GM12891 (cell line): Measurements from ENCODE around the gene ZNF564.

ENCODE experiments used
- DNase-seq: peaks from one replicate; pipeline ENCODE4 v3.0.0; 2011; ENCODE audit warnings: low spot score; ENCODE audit not compliant: insufficient read length
- FAIRE-seq: peaks from 2 replicates; lab custom pipeline; 2011; peaks lifted over from hg19 to GRCh38; lab: Jason Lieb, UNC
- PAX5 ChIP-seq: IDR thresholded peaks from 2 replicates; pipeline ENCODE4 v1.6.1; 2011; ENCODE audit warnings: low read length, moderate library complexity, mild to moderate bottlenecking; ENCODE audit not compliant: insufficient read depth, severe bottlenecking
- POLR2A ChIP-seq: IDR thresholded peaks from 2 replicates; pipeline ENCODE4 v1.6.1; 2011; ENCODE audit warnings: low read depth, low read length, control low read depth
- POLR2AphosphoS5 ChIP-seq: IDR thresholded peaks from 2 replicates; pipeline ENCODE4 v1.6.1; 2011; ENCODE audit warnings: low read depth, low read length, control low read depth
- POU2F2 ChIP-seq: IDR thresholded peaks from 2 replicates; pipeline ENCODE4 v1.6.1; 2011; ENCODE audit warnings: low read depth, mild to moderate bottlenecking, control low read depth, low read length, moderate library complexity
- SPI1 ChIP-seq: IDR thresholded peaks from 2 replicates; pipeline ENCODE4 v1.6.1; 2011; ENCODE audit warnings: low read depth, low read length, control low read depth
- TAF1 ChIP-seq: IDR thresholded peaks from 2 replicates; pipeline ENCODE4 v1.6.1; 2011; ENCODE audit warnings: low read depth, low read length, control low read depth

The ZNF564 gene

DNA sequence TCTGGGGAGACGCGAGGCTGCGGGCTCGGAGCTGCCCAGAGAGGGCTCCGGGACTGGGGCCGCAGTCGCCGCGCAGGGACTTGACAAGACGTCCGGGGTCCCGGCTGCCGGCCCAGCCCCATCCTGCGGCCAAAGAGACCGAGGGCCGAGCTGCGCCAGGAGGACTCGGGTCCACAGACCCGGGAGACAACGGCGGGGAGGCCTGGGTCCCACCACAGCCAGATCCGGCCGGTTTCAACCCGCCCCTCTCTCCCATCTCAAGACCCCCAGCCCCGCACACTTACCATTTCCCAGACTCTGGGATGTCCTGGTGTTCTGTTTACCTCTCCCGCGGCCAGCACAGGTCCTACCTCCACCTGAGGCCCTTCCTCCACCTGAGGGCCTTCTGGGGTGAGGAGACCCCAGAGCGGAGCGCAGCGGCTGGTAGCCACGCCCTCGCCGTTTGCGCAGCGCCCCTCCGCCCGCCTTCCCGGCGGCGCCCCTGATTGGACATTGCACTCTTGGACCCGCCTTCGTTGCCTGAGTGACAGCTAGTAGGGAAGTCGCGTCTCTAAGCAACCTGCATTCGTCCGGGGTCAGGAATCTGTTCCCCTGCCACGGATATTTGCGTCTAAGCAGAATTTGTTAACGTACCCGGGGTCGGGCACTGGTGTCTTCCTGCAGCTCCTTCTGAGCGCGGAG lies 66.8 kb downstream of the ZNF564 start, which contains the start of gene ZNF709:
TSS of gene ZNF709 (minus strand) at position 446 of the 681 bp plus-strand sequence. CDS start at position 287, 159 bp downstream.
- TF ChIP-seq PAX5 (no peak), POLR2AphosphoS5 (0 out of 2 replicates have a peak, but pooled peaks have one; percentile 29), TAF1 (no peak), POLR2A (peak; percentile 43; the same call in 1 of the 2 replicates), SPI1 (peak; percentile 68), POU2F2 (no peak)
- FAIRE-seq (peak; percentile 99), DNase-seq (peak; percentile 78)

DNA sequence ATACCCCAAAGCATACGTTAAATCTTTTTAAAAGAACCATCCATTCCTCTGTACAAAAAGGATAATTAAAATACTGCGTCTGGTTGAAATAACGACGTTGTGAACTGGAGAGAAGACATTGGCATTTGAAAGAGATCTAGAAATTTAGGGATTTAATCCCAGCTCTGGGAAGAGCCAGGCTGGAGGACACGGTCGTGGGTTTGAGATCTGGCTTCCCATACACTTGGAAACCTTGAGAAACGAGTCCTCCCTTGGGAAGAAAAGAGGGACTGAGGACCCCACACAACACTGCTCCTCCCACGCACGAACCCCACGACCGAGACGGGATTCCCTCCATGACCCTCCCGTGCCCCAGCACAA lies 67.3 kb downstream of the ZNF564 start:
- peak; percentile 26 for FAIRE-seq
- no peak for DNase-seq
- no peak for TF ChIP-seq POU2F2
- TF ChIP-seq POLR2A: no peak
- no peak for TF ChIP-seq SPI1
- no peak for TF ChIP-seq TAF1

DNA sequence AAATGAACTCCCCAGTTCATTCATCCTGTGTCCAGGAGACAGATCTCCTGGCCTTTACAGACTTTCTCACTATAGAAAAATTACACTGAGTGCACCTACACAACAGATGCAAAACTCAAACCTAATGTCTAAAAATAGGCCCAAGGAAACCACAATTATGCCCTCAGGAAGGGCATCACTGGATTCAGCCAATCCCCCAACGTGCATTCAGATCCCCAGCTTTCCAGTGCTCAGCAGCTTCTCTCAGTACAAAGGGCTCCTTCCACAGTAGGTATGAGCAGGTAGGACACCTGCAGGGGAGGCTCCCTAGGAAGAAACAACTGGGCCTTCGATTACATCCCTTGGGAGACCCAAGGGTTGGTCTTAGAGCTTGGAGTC lies 68.8 kb downstream of the ZNF564 start:
- TF ChIP-seq SPI1 (no peak), POU2F2 (no peak), POLR2A (no peak), PAX5 (no peak), POLR2AphosphoS5 (no peak), TAF1 (no peak)
- FAIRE-seq (no peak), DNase-seq (no peak)

DNA sequence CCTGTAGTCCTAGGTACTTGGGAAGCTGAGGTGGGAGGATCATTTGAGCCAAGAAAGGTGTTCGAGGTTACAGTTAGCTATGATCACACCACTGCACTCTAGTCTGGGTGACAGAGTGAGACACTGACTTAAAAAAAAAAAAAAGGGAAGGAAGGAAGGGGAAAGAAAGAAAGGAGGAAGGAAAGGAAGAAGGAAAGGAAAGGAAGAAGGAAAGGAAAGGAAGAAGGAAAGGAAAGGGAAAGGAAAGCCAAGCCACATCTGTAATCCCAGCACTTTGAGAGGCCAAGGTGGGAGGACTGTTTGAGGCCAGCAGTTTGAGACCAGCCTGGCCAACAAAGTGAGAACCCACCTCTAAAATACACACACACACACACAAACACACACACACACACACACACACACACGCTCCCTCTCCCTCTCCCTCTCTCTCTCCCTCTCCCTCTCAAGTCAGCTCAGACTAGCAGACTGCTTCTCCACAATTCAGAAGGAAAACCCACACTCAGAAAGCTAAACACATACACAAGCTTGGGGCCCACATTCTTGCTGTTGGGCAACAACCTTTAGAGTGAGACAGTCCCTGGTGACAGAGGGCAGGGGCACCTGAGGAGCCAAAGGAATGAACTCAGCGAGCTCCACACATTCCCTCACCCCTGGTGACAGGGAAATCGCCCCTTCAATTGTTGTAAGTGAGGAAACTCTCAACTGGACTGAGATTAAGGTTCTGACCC lies 69.3 kb downstream of the ZNF564 start:
- FAIRE-seq: no peak
- TF ChIP-seq SPI1 (no peak), PAX5 (no peak), POU2F2 (no peak), POLR2AphosphoS5 (no peak), POLR2A (no peak), TAF1 (no peak)
- no peak for DNase-seq

DNA sequence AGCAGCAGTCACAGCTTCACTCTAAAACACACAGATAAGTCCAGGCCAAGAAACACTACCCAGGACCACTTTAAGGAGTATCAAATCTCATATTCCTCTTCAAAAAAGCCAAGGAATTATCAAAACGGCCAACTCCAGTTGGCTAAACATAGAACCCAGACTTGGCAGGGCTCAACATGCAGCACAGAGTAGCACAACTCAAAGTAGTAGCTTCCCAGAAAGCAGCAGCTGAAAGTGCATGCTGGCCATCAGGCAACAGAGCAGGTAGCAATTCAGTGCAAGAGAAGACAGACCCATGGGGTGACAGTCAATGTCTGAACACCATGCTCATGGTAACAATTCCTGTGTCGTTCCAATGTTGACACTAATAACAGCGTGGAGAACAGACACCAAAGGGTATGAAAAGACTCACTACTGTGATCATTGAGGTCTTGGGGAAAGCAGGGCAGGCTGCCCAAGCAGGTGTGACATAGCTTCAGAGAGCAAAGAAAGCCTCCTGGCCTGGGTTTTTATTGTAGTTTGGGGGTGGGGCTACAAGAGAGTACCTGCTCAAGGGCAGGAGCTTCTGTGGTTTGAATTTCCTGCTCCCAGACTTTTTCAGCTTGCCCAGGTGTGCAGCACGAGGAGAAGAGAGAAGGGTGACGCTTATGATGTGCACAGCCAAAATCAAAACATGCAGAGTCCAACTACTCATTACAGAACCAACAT lies 72.9 kb downstream of the ZNF564 start:
- FAIRE-seq (no peak), DNase-seq (no peak)
- TF ChIP-seq POLR2A (no peak), SPI1 (no peak), PAX5 (no peak), POU2F2 (no peak), POLR2AphosphoS5 (no peak)
